H1 (cell line): ENCODE data around the gene IL17REL. TPM values are rescaled to one million over a fixed set of nuclear protein-coding genes. Genes with fewer than 3 reads are reported as not detected.

Experiments
- CTCF ChIA-PET: fragments of 300-600 bp; sonication (Branson Sonifier 250); formaldehyde crosslinking; loops from one replicate; lab custom pipeline; 2021; ENCODE audit not compliant: partially characterized antibody; lab: Charles Lee
- POLR2A ChIA-PET: fragments of 300-600 bp; sonication (Branson Sonifier 250); formaldehyde crosslinking; loops from one replicate; lab custom pipeline; 2021; ENCODE audit warnings: inconsistent platforms; ENCODE audit not compliant: partially characterized antibody; lab: Charles Lee
- DNase-seq, 2 experiments: peaks; one replicate each; pipeline versions ENCODE4 v3.0.0 to v3.0.0-alpha.2; 2010 to 2022; ENCODE audit warnings: low spot score in 2 of 2, low read depth in 1 of 2, mixed read lengths in 1 of 2
- FAIRE-seq: peaks from 2 replicates; lab custom pipeline; 2011; peaks lifted over from hg19 to GRCh38; lab: Jason Lieb, UNC
- H2AFZ ChIP-seq: 2 replicates; pipeline ENCODE4 v1.8.1; 2012; ENCODE audit warnings: low read length, inconsistent platforms
- H2AK5ac ChIP-seq: 2 replicates; pipeline ENCODE4 v1.6.1; 2013; ENCODE audit warnings: low read depth, low read length
- H2BK120ac ChIP-seq: replicated peaks from 2 replicates; pipeline ENCODE3; 2013; ENCODE audit warnings: low read depth, low read length, inconsistent platforms
- H2BK12ac ChIP-seq: 2 replicates; pipeline ENCODE4 v1.6.1; 2013; ENCODE audit warnings: low read depth, low read length
- H2BK15ac ChIP-seq: 2 replicates; pipeline ENCODE4 v1.6.1; 2013; ENCODE audit warnings: low read length
- H2BK20ac ChIP-seq: 2 replicates; pipeline ENCODE4 v1.6.1; 2013; ENCODE audit warnings: low read length
- H2BK5ac ChIP-seq: 2 replicates; pipeline ENCODE4 v1.6.1; 2013; ENCODE audit warnings: low read depth, low read length
- H3K14ac ChIP-seq: 2 replicates; pipeline ENCODE4 v1.6.1; 2013; ENCODE audit warnings: inconsistent platforms; ENCODE audit not compliant: insufficient read length
- H3K18ac ChIP-seq: 2 replicates; pipeline ENCODE4 v1.6.1; 2013; ENCODE audit warnings: low read length; ENCODE audit errors: extremely low read depth
- H3K23ac ChIP-seq: 2 replicates; pipeline ENCODE4 v1.6.1; 2013; ENCODE audit warnings: inconsistent platforms; ENCODE audit not compliant: insufficient read length
- H3K23me2 ChIP-seq: 2 replicates; pipeline ENCODE4 v1.6.1; 2013; ENCODE audit warnings: low read depth, low read length
- H3K27ac ChIP-seq: 2 replicates; pipeline ENCODE4 v1.6.1; 2011; ENCODE audit warnings: low read depth, low read length, inconsistent platforms
- H3K27me3 ChIP-seq, 4 experiments: replicated peaks in 1 of 4; 1 replicate in 1 of 4; 2 replicates in 3 of 4; pipeline versions ENCODE4 v1.6.1 to v1.8.1; 2011 to 2013; ENCODE audit warnings: low read length in 3 of 4, mild to moderate bottlenecking in 3 of 4, inconsistent platforms in 2 of 4, mixed read lengths in 2 of 4, moderate library complexity in 1 of 4; ENCODE audit not compliant: control insufficient read depth in 3 of 4, insufficient read depth in 3 of 4; ENCODE audit errors: extremely low read depth in 1 of 4
- H3K36me3 ChIP-seq, 4 experiments: 2 replicates each; pipeline versions ENCODE4 v1.6.1 to v1.8.1; 2011 to 2013; ENCODE audit warnings: mild to moderate bottlenecking in 4 of 4, low read length in 3 of 4, moderate library complexity in 2 of 4, control low read depth in 1 of 4, inconsistent platforms in 1 of 4; ENCODE audit not compliant: insufficient read depth in 4 of 4, control insufficient read depth in 2 of 4
- H3K4ac ChIP-seq: replicated peaks from 2 replicates; pipeline ENCODE3; 2013; ENCODE audit warnings: low read length, low read depth, mixed read lengths, inconsistent platforms; ENCODE audit not compliant: insufficient read length
- H3K4me1 ChIP-seq, 4 experiments: replicated peaks in 1 of 4; 1 replicate in 1 of 4; 2 replicates in 3 of 4; pipeline versions ENCODE4 v1.6.1 to v1.8.1; 2011 to 2013; ENCODE audit warnings: low read length in 3 of 4, inconsistent platforms in 2 of 4, mixed read lengths in 1 of 4; ENCODE audit not compliant: insufficient read depth in 4 of 4, control insufficient read depth in 3 of 4
- H3K4me2 ChIP-seq, 2 experiments: 2 replicates each; pipeline versions ENCODE4 v1.6.1 to v1.8.1; 2011 to 2013; ENCODE audit warnings: low read depth in 2 of 2, low read length in 2 of 2, control low read depth in 1 of 2, inconsistent platforms in 1 of 2, mild to moderate bottlenecking in 1 of 2; ENCODE audit not compliant: insufficient read depth in 1 of 2
- H3K4me3 ChIP-seq, 4 experiments: fragments of 200-600, 300-600 bp in 1 of 4; sonication (generic), shearing (Covaris generic), sonication (Bioruptor Twin) in 1 of 4; 2 replicates each; pipeline versions ENCODE4 v1.5.1 to v1.8.1; 2011 to 2016; ENCODE audit warnings: low read length in 4 of 4, low read depth in 3 of 4, control low read depth in 2 of 4, inconsistent platforms in 2 of 4, mild to moderate bottlenecking in 2 of 4, mixed read lengths in 1 of 4, moderate library complexity in 1 of 4; ENCODE audit not compliant: insufficient read depth in 2 of 4; ENCODE audit errors: extremely low read depth in 1 of 4
- H3K56ac ChIP-seq: replicated peaks from 2 replicates; pipeline ENCODE3; 2013; ENCODE audit warnings: low read depth, mild to moderate bottlenecking, mixed read lengths, low read length, inconsistent platforms; ENCODE audit not compliant: insufficient read length
- H3K79me1 ChIP-seq: 2 replicates; pipeline ENCODE4 v1.6.1; 2013; ENCODE audit warnings: low read depth, low read length, control low read depth
- H3K79me2 ChIP-seq, 2 experiments: 2 replicates each; pipeline versions ENCODE4 v1.6.1 to v1.8.1; 2012 to 2013; ENCODE audit warnings: low read length in 2 of 2, mild to moderate bottlenecking in 2 of 2, inconsistent platforms in 1 of 2; ENCODE audit not compliant: insufficient read depth in 2 of 2, control insufficient read depth in 1 of 2
- H3K9ac ChIP-seq, 4 experiments: replicated peaks in 1 of 4; 1 replicate in 1 of 4; 2 replicates in 3 of 4; pipeline versions ENCODE4 v1.6.1 to v1.8.1; 2011 to 2013; ENCODE audit warnings: low read depth in 3 of 4, low read length in 3 of 4, control low read depth in 2 of 4, mild to moderate bottlenecking in 2 of 4, moderate library complexity in 2 of 4, inconsistent platforms in 1 of 4; ENCODE audit errors: extremely low read depth in 1 of 4
- H3K9me3 ChIP-seq, 2 experiments: 2 replicates each; pipeline versions ENCODE4 v1.6.1 to v1.8.1; 2012 to 2013; ENCODE audit warnings: mild to moderate bottlenecking in 2 of 2, moderate library complexity in 2 of 2, control low read depth in 1 of 2, inconsistent platforms in 1 of 2, low read depth in 1 of 2, low read length in 1 of 2, mixed read lengths in 1 of 2; ENCODE audit not compliant: insufficient read depth in 2 of 2
- H4K20me1 ChIP-seq, 2 experiments: replicated peaks in 1 of 2; 2 replicates each; pipeline versions ENCODE3 to v1.8.1; 2011 to 2013; ENCODE audit warnings: inconsistent platforms in 2 of 2, low read length in 2 of 2, mild to moderate bottlenecking in 1 of 2; ENCODE audit not compliant: insufficient read depth in 2 of 2, control insufficient read depth in 1 of 2
- H4K5ac ChIP-seq: 2 replicates; pipeline ENCODE4 v1.6.1; 2013; ENCODE audit warnings: low read length, low read depth, mixed read lengths, inconsistent platforms; ENCODE audit not compliant: insufficient read length
- H4K8ac ChIP-seq: 2 replicates; pipeline ENCODE4 v1.8.0; 2013; ENCODE audit warnings: mild to moderate bottlenecking, moderate library complexity, low read length, inconsistent platforms; ENCODE audit not compliant: insufficient read depth; ENCODE audit errors: extremely low read depth
- H4K91ac ChIP-seq: replicated peaks from 2 replicates; pipeline ENCODE3; 2013; ENCODE audit warnings: low read length, mixed read lengths, inconsistent platforms; ENCODE audit not compliant: insufficient read length
- EP300 ChIP-seq, 2 experiments: IDR thresholded peaks; 1 replicate in 1 of 2; 2 replicates in 1 of 2; pipeline ENCODE4 v1.6.1; 2011 to 2012; ENCODE audit warnings: low read depth in 2 of 2, low read length in 2 of 2, mild to moderate bottlenecking in 2 of 2, borderline replicate concordance in 1 of 2, inconsistent platforms in 1 of 2, moderate library complexity in 1 of 2
- EZH2 ChIP-seq: fragments of 200-600 bp; sonication (generic); IDR thresholded peaks from 2 replicates; pipeline ENCODE4 v1.7.1; 2012; ENCODE audit warnings: low read depth, mild to moderate bottlenecking, moderate library complexity, low read length, inconsistent platforms; ENCODE audit not compliant: severe bottlenecking
- GTF2F1 ChIP-seq: IDR thresholded peaks from 2 replicates; pipeline ENCODE4 v1.6.1; 2012; ENCODE audit warnings: low read depth, low read length, improper control_type of control experiment, borderline replicate concordance
- HDAC6 ChIP-seq: IDR thresholded peaks from one replicate; pipeline ENCODE4 v1.7.1; 2012; ENCODE audit warnings: low read depth, mild to moderate bottlenecking, inconsistent platforms, low read length, moderate library complexity
- MAFK ChIP-seq: IDR thresholded peaks from 2 replicates; pipeline ENCODE4 v1.6.1; 2012; ENCODE audit warnings: low read depth, mild to moderate bottlenecking, improper control_type of control experiment, low read length
- PHF8 ChIP-seq: fragments of 200-600 bp; sonication (generic); conservative IDR thresholded peaks from 2 replicates; pipeline ENCODE4 v1.7.1; 2012; ENCODE audit warnings: low read depth, mild to moderate bottlenecking, inconsistent platforms, low read length, moderate library complexity
- RNF2 ChIP-seq: fragments of 200-900, 300-1000 bp; sonication (generic); IDR thresholded peaks from 2 replicates; pipeline ENCODE4 v1.7.1; 2016; ENCODE audit warnings: borderline replicate concordance, low read depth, mild to moderate bottlenecking, antibody characterized with exemption, low read length; ENCODE audit not compliant: poor library complexity, severe bottlenecking; ENCODE audit errors: missing control alignments
- SP1 ChIP-seq: IDR thresholded peaks from 2 replicates; pipeline ENCODE4 v1.6.1; 2011; ENCODE audit warnings: low read depth, low read length
- SUZ12 ChIP-seq: fragments of 200-600 bp; sonication (generic); IDR thresholded peaks from 2 replicates; pipeline ENCODE4 v1.6.1; 2012; ENCODE audit warnings: mild to moderate bottlenecking, inconsistent platforms, low read length, moderate library complexity, mixed read lengths
- TAF7 ChIP-seq: optimal IDR thresholded peaks from 2 replicates; pipeline ENCODE3; 2011; ENCODE audit warnings: low read depth, mild to moderate bottlenecking, inconsistent platforms, low read length, moderate library complexity, borderline replicate concordance
- TCF12 ChIP-seq: IDR thresholded peaks from 2 replicates; pipeline ENCODE4 v1.6.1; 2011; ENCODE audit warnings: low read depth, mild to moderate bottlenecking, low read length
- ZNF274 ChIP-seq: IDR thresholded peaks from 2 replicates; pipeline ENCODE4 v1.7.0; 2012; ENCODE audit warnings: low read length, borderline replicate concordance; ENCODE audit errors: extremely low read depth
- WGBS, 2 experiments: shearing (Covaris generic) in 1 of 2; methylation state at CpG; one replicate each; pipeline versions ENCODE4 v1.1.6 to v1.1.7; 2013 to 2015; ENCODE audit warnings: low lambda C conversion rate in 2 of 2, mixed read lengths in 2 of 2, inconsistent platforms in 1 of 2, low coverage in 1 of 2, missing lambda C conversion rate in 1 of 2; ENCODE audit not compliant: insufficient replicate concordance in 2 of 2, insufficient coverage in 1 of 2, insufficient read length in 1 of 2; ENCODE audit errors: extremely low coverage in 1 of 2, missing lambda C conversion rate in 1 of 2; 5-methylcytosine and 5-hydroxymethylcytosine counted together
- polyA plus RNA-seq, 7 experiments: library from polyadenylated mRNA; depleted of rRNA in 3 of 7; stranded (reverse) in 5 of 7; unstranded in 2 of 7; fragments of >200 nt in 5 of 7; fragments of 200-250 nt in 2 of 7; gene quantifications; 1 replicate in 5 of 7; 2 replicates in 1 of 7; 4 replicates in 1 of 7; pipeline versions ENCODE4 v1.2.1 to v1.2.3, GENCODE V29; 2011 to 2013; ENCODE audit warnings: missing spikeins in 2 of 7, mixed read lengths in 2 of 7
- total RNA-seq: library from RNA; stranded (reverse); fragmentation: NEBNext Ultra II Directional; extraction: Animal tissue kit (Norgen Biotek cat#: 25700); gene quantifications from 2 replicates; pipeline ENCODE4 v1.2.1, GENCODE V29; 2021

Gene IL17REL
- total and polyA plus RNA-seq, 2 of the 8 experiments (the other 6 are each of a cell fraction or from before 2014, with no cell fraction given): 0.15 to 0.20 TPM

GRCh38 chr22:49956418-49956770 lies 56.2 kb downstream of the IL17REL start:
- DNase-seq: no peak

More at GRCh38 chr22:49956418-49956770, 56.2 kb downstream of the IL17REL start:
- no peak overlapping the region for H3K23ac ChIP-seq
- H3K23me2 ChIP-seq: peaks cover 5% of the 10 kb centered on the region; the same call in 1 of the 2 replicates
- no peak overlapping the region for H3K18ac ChIP-seq
- H3K14ac ChIP-seq: no peak overlapping the region
- no peaks in the 10 kb centered on the region for H3K79me1 ChIP-seq
- H4K20me1 ChIP-seq: peaks cover 0 to 5% of the 10 kb centered on the region in 2 experiments
- no peak overlapping the region for H2BK15ac ChIP-seq
- H3K9ac ChIP-seq: no peak overlapping the region
- H4K8ac ChIP-seq: no peak overlapping the region
- no peak overlapping the region for H4K91ac ChIP-seq
- H3K4me2 ChIP-seq: no peak overlapping the region
- no peak overlapping the region for H3K4me3 ChIP-seq
- FAIRE-seq: no peak
- no peak overlapping the region for H2AFZ ChIP-seq
- no peak overlapping the region for H2BK20ac ChIP-seq
- H3K56ac ChIP-seq: no peak overlapping the region
- no peak overlapping the region for H3K27ac ChIP-seq
- 90% methylated on average over 11 of the region's 15 CpGs; no CpG with 5 or more reads in 1 of the 2 experiments for WGBS, 2 experiments
- no peak overlapping the region for H2BK5ac ChIP-seq
- H3K4ac ChIP-seq: no peak overlapping the region
- H4K5ac ChIP-seq: no peak overlapping the region
- CTCF ChIA-PET: interaction anchor here (0.9 to 2.4 kb wide), 3 partner anchors 9 to 24 kb away, joined by 3 to 7 read pairs (median 6); no protein-coding TSS in a partner anchor
- POLR2A ChIA-PET: interaction anchor here (1.3 to 2.5 kb wide), 3 partner anchors 10 to 13 kb away, joined by 4 to 7 read pairs (median 5); no protein-coding TSS in a partner anchor
- H3K9me3 ChIP-seq: no peaks in the 10 kb centered on the region
- H2BK12ac ChIP-seq: no peak overlapping the region
- H3K36me3 ChIP-seq: no peaks in the 10 kb centered on the region
- H3K79me2 ChIP-seq: peaks cover 0 to under 1% of the 10 kb centered on the region in 2 experiments; a peak in 1 of 4 replicates
- H2BK120ac ChIP-seq: no peak overlapping the region
- H3K27me3 ChIP-seq: peaks cover 0 to 10% (median 6%) of the 10 kb centered on the region in 4 experiments; a peak in 6 of 7 replicates
- H2AK5ac ChIP-seq: no peak overlapping the region
- TF ChIP-seq EZH2: no peak
- TF ChIP-seq HDAC6: no peak
- no peak for TF ChIP-seq RNF2
- TF ChIP-seq TAF7: no peak
- TF ChIP-seq MAFK: no peak
- TF ChIP-seq GTF2F1: no peak
- no peak for TF ChIP-seq PHF8
- TF ChIP-seq ZNF274: no peak
- no peak for TF ChIP-seq SUZ12
- no peak for TF ChIP-seq TCF12
- no peak for TF ChIP-seq EP300 (IDR thresholded peaks at IDR 0.05; ENCODE audit: borderline replicate concordance in 1 of 2, low read depth in 2 of 2, low read length in 2 of 2)
- no peak for TF ChIP-seq SP1
- H3K4me1 ChIP-seq: peaks cover 0 to 11% (median 7%) of the 10 kb centered on the region in 4 experiments; a peak in 5 of 7 replicates
